Stimulated activated CD8-positive, alpha-beta memory T cell treated with anti-CD3 and anti-CD28 coated beads, Interleukin-4, amount 100 ng/mL, for 24 hours (primary cell): ENCODE measurements around the gene HFE.

Experiments used
- DNase-seq: peaks from one replicate; pipeline ENCODE4 v3.0.0-alpha.2; 2020; ENCODE audit warnings: low read depth

HFE gene

DNA sequence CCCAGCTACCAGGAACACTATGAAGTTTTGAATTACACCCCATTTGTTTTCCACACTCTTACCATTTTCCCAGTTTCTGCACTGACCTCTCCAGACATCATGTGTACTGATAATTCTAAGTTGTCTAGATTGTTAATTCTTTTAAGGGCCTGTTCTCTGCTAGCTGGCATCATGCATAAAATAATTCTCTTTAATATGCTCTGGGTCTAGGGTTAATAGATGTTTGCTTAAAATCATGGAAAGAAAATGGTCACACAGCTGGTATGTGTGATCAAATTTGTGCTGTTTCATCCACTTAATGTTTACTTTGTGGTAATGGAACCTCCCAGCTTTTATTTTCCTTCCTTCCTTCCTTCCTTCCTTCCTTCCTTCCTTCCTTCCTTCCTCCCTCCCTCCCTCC is 49.1 kb downstream of the HFE start:
- DNase-seq, result no peak

DNA sequence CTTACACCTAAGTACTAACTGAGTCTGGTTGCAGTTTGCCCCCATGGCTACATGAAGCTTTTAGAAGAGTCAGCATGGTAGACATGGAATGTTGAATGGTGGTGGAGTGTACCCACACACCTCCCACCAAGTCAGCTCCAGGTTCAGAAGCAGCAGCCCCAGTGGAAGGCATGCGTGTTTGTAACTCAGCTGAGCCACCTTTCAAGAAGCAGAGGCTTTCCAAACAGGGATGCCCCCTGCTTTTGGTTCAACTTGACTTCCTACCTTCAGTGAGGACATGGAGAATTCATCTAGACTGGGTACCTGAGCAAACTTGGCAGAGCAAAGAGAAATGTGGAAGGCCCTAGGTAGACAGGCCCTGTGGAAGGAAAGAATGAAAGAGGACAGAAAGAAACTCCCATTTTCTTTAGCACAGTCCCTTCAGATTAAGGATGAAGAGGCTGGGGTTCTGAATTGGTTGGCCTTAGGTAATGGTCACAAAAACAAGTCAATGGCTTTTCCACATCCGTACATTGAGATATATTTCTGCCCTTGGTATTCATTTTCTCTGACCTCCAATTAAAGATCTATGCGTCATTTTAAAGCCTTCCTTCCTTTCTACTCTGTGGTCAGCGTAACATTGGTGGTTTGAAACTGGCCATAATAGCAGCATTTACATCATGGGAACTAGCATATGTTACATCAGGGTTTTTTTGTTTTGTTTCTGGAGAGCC is 53.2 kb downstream of the HFE start:
- DNase-seq, result no peak

DNA sequence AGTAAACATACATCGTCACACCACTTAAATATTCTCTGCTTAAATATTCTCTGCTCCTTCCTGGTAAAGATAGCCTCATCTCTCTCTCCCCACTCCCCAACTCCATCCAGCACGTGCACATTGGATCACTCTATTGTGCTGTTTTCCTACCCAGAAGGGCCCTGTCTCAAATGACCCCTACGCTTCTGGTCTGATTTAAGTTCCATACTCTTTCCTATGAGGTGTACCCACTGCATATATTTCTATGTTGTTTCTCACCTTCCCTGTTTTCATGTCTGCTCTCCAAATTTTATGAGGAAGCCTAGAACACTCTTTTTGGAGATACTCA is 53.7 kb downstream of the HFE start:
- no peak for DNase-seq

DNA sequence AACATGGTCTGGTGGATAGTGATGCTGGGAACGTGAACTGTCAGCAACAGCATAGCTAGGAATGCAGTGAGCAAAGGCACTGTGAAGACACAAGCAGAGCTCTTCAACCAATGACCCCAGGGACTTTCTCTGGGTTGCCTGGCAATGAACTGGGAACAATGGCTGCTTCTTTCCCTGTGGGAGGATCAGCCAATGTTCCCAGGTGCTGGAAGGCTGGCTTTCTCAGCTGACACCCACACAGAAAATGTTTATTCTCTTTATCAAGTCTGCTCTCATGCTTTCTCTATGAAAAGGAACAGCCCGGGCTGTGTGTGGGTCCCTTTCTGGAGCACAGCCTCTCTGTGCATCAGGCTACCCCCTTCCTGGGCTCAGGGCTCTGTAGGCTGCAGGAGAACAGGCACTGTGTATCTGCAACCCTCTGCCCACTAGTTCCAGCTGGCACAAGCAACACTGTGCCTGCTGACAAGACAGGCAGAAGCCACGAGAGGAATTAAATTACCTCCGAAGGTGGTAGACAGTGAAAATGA is 54.2 kb downstream of the HFE start:
- no peak for DNase-seq

DNA sequence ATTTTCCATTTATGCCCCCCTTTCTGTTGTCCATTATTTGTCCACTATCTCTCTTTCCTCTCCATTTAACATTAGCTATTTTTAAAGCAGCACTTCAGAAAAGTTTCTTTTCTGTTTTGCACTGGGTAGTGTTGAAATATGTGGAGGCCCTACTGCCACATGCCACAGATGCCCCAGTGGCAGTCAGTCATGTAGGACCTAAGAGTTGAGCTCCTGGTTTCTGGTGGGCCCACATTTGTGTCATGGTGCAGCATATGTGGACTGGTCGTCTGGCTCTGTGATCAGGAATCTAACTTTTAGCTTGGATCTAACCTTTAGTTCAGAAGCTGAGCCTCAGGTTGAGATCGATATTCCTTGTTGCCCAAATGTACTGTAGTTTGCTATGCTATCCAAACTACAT is 54.8 kb downstream of the HFE start:
- no peak for DNase-seq
